ENCODE results near the gene XYLT2. TPM values are rescaled to one million over a fixed set of nuclear protein-coding genes. Genes with fewer than 3 reads are reported as not detected.

XYLT2 gene
- total RNA-seq, 6 experiments from 2014 or later: 7.0 to 13.8 (median 9.4) TPM

DNA sequence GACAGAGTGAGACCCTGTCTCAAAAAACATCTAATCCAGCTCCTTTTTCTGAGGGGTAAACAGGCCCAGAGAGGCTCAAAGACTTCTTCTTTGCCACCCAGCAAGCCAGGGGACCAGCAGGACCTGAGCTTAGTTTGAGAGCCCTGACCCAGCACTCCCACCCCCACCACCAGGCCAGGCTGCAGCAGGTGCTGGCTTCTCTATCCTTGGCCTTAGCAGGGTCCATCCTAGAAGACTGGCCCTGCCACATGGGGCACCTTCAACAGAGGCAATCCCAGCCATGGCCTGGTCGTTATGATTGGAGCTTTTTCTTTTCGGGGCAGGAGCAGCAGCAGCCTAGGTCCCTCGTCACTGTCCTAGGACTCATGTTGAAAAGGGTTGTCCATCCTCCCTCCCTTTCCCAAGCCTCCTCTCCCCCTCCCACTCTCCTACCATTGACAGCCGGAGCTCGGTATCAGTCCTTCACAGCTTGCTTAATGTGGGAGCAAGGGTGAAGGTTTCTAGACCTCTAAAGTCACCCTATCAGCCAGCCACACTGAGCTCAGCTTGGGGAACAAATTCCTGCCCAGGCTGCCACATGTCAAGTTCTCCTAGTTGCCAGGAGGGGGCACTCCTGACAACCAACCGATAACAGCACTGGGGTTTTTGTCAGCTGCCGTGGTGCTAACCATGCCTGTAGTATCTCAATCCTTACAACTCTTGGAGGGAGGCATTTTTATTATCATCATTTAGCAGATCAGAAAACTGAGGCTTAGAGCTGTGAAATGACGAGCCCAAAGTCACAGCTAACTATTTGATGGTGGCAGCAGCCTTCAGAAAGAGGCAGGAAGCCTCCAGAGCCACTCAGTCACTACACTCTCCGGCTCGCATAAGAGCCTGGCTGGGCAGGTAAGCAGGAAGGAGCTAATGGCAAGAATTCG lies 15.9 kb downstream of the XYLT2 start:
- Histone ChIP-seq H3K27me3 (no peaks in the 10 kb centered on the region), H3K9me3 (no peaks in the 10 kb centered on the region), H3K4me1 (peaks cover 0 to 16% (median 0%) of the 10 kb centered on the region in 4 donors), H3K4me3 (no peak overlapping the region), H3K27ac (no peak overlapping the region), H3K36me3 (peaks cover 0 to 11% (median 0%) of the 10 kb centered on the region in 4 donors)
- 22% methylated on average over 9 of the region's 11 CpGs for WGBS (ENCODE audit: insufficient coverage, low coverage, low lambda C conversion rate, missing lambda C conversion rate)
- ATAC-seq (peak; percentile 78 to 85 (median 82)), DNase-seq (peak in 2 of 3 donors; percentile 52 to 72)
- intact Hi-C loops (cut with DNase I): no loop called here
- TF ChIP-seq, protein P1, sequence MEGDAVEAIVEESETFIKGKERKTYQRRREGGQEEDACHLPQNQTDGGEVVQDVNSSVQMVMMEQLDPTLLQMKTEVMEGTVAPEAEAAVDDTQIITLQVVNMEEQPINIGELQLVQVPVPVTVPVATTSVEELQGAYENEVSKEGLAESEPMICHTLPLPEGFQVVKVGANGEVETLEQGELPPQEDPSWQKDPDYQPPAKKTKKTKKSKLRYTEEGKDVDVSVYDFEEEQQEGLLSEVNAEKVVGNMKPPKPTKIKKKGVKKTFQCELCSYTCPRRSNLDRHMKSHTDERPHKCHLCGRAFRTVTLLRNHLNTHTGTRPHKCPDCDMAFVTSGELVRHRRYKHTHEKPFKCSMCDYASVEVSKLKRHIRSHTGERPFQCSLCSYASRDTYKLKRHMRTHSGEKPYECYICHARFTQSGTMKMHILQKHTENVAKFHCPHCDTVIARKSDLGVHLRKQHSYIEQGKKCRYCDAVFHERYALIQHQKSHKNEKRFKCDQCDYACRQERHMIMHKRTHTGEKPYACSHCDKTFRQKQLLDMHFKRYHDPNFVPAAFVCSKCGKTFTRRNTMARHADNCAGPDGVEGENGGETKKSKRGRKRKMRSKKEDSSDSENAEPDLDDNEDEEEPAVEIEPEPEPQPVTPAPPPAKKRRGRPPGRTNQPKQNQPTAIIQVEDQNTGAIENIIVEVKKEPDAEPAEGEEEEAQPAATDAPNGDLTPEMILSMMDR (IDR thresholded peaks at IDR 0.05): peak; percentile 61 to 79 (median 78)
- no peak for TF ChIP-seq POLR2A (IDR thresholded peaks at IDR 0.05)

DNA sequence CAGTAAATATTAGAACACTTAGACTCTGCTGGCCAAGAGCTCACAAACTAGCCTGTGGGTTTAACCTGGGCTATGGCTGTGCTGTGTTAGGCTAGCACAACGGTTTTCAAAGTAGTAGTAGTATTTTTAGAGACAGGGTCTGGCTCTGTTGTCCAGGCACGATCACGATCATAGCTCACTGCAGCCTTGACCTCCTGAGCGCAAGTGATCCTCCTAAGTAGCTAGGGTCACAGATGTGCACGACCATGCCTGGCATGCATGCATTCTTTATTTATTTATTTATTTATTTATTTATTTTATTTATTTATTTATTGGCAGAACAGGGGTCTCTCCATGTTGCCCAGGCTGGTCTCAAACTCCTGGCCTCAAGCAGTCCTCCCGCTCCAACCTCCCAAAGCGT lies 16.7 kb downstream of the XYLT2 start:
- DNase-seq: no peak
- Histone ChIP-seq H3K36me3 (peaks cover 0 to 19% (median 2%) of the 10 kb centered on the region in 4 donors), H3K27me3 (no peaks in the 10 kb centered on the region), H3K27ac (no peak overlapping the region), H3K9me3 (no peaks in the 10 kb centered on the region), H3K4me1 (peaks cover 0 to 16% (median 0%) of the 10 kb centered on the region in 4 donors), H3K4me3 (no peak overlapping the region)
- ATAC-seq: no peak
- TF ChIP-seq, protein P1 (IDR thresholded peaks at IDR 0.05): no peak
- TF ChIP-seq POLR2A (IDR thresholded peaks at IDR 0.05): no peak
- intact Hi-C loops (cut with DNase I): no loop called here
- WGBS (ENCODE audit: insufficient coverage, low coverage, low lambda C conversion rate, missing lambda C conversion rate): 56% methylated on average over 6 of the region's 7 CpGs

DNA sequence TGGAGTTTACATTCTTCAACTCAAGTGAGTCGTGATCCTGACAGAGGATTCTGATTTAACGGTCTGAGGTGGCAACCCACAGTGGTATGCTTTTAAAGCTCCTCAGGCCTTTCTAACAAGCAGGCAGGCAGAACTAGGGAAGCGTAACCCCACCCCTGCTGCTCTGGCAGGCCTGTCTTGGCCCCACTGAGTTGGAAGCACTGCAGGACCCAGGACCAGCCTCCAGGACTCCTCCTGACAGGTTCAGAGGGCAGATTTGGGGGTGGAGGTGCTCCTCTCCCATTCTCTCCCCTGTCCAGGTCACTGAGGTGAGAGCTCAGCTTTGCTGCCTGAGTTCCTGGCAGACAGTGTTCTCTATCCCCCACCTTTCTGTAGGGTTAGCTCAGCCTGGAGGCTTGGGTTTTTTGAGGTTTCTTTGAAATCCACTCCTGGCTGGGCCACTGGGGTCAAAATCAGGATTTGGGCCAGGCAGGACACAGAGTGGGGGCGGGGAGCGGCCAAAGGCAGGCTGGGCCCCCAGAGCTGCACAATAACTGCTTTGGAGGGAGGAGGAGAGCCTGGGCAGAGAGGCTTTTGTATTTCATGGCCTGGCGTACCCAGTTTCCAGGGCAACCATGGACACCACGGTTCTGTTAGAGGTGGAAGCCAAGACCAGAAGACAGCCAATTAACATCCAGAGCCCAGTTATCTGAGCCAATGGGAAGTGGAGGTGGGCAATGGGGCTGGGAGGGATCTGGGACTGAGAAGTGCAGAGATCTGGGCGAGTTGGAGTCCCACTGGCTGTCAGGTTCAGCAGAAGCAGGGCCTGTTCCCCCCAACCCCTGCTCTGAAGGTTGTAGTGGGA lies 17.5 kb downstream of the XYLT2 start:
- ATAC-seq (no peak), DNase-seq (peak in 1 of 3 donors; percentile 41)
- Histone ChIP-seq H3K9me3 (no peaks in the 10 kb centered on the region), H3K4me1 (peaks cover 0 to 16% (median 0%) of the 10 kb centered on the region in 4 donors), H3K4me3 (no peak overlapping the region), H3K27ac (no peak overlapping the region), H3K27me3 (no peaks in the 10 kb centered on the region), H3K36me3 (peaks cover 0 to 19% (median 9%) of the 10 kb centered on the region in 4 donors)
- WGBS (ENCODE audit: insufficient coverage, low coverage, low lambda C conversion rate, missing lambda C conversion rate): 65% methylated on average over 6 of the region's 8 CpGs
- TF ChIP-seq POLR2A (IDR thresholded peaks at IDR 0.05): no peak
- TF ChIP-seq, protein P1 (IDR thresholded peaks at IDR 0.05): no peak
- intact Hi-C loops (cut with DNase I): no loop called here

DNA sequence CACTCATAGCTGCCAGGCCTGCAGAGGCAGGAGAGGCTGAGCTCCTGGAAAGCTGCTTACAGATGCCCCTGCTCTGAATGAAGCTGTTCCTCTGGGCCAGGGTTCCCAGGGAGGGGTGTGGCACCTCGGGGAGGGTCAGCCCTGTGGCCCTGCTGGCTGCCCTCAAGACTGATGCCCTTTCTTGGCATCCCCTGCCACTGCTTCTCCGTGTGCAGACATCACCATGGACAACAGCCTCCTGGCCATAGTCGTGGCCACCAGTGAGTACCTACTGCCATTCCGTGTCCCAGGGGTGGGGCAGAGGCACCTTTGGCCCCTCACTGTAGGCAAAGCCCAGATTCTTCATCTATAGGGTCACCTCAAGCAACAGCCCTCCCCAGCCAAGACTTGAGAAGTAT lies 18.1 kb downstream of the XYLT2 start:
- DNase-seq (peak in 1 of 3 donors; percentile 46), ATAC-seq (no peak)
- 42% methylated on average over 3 of the region's 4 CpGs for WGBS (ENCODE audit: insufficient coverage, low coverage, low lambda C conversion rate, missing lambda C conversion rate)
- intact Hi-C loops (cut with DNase I): no loop called here
- no peak overlapping the region for H3K27ac ChIP-seq
- no peaks in the 10 kb centered on the region for H3K9me3 ChIP-seq
- no peak for TF ChIP-seq POLR2A (IDR thresholded peaks at IDR 0.05)
- TF ChIP-seq, protein P1 (IDR thresholded peaks at IDR 0.05): no peak
- peaks cover 0 to 10% (median 0%) of the 10 kb centered on the region in 4 donors for H3K4me1 ChIP-seq
- H3K27me3 ChIP-seq: no peaks in the 10 kb centered on the region
- H3K36me3 ChIP-seq: peaks cover 0 to 24% (median 12%) of the 10 kb centered on the region in 4 donors
- no peak overlapping the region for H3K4me3 ChIP-seq

All from right lobe of liver (tissue), 6 donors.